GM18858 (cell line): ENCODE results near the gene TBL3.
A peak's percentile ranks its signal among the peaks of the same experiment; 100 is the strongest.

ENCODE experiments used
- ATAC-seq: cut with Tn5 transposase; IDR thresholded peaks from one replicate; pipeline ENCODE4 v1.9.1; 2021; ENCODE audit not compliant: unreplicated experiment

Gene TBL3

GRCh38 chr16:1981398-1981836 is 9.6 kb downstream of the TBL3 start, which contains the start of gene NOXO1:
TSS of gene NOXO1 (minus strand) at chr16:1981469. CDS start at chr16:1981179, 290 bp downstream.
- ATAC-seq, result no peak

DNA sequence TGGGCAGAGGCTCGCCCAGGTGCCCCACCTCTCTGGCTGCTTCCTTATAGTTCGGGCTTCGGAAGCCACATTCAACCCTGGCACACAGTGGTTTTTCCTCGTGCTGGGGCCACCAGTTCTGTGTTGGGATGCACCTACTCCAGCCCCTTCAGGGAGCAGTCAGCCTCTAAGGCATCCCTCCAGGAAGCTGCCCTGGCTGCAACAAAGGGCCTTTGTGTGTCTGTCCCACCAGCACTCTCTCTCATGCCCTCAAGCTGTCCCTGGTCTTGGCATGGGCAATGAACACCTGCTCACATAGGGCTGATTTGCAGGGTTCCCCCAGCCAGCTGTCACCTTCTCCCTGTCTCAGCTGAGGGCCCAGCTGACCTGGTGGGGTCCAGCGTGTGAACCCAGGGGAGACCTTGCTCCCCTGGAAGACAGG is 10.2 kb downstream of the TBL3 start:
- ATAC-seq, result no peak

DNA sequence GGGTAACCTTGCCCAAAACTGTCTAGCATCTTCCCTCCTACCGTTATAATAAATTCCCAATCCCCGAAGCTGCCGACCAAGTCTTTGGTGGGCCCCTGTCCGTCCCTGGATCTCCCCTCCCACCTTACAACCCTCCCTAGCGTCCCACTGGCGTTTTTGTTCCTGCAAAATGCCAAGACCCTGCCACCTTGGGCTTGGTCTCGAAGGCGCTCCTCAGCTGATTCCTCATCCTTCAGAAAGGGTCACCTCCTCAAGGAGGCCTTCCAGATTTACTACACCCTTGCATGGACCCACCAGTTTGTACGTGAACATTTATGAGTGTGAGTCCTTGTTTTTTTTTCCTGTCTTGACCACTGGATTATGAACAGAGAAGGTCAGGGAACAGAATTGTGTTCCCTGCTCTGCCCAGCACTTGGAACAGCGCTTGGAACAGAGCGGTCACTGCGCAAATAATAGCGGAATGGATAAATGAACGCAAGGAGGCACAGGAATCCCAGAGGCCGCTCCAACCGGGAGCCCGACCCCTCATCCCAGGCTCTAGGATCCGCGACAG is 11.2 kb downstream of the TBL3 start:
- ATAC-seq, result no peak

DNA sequence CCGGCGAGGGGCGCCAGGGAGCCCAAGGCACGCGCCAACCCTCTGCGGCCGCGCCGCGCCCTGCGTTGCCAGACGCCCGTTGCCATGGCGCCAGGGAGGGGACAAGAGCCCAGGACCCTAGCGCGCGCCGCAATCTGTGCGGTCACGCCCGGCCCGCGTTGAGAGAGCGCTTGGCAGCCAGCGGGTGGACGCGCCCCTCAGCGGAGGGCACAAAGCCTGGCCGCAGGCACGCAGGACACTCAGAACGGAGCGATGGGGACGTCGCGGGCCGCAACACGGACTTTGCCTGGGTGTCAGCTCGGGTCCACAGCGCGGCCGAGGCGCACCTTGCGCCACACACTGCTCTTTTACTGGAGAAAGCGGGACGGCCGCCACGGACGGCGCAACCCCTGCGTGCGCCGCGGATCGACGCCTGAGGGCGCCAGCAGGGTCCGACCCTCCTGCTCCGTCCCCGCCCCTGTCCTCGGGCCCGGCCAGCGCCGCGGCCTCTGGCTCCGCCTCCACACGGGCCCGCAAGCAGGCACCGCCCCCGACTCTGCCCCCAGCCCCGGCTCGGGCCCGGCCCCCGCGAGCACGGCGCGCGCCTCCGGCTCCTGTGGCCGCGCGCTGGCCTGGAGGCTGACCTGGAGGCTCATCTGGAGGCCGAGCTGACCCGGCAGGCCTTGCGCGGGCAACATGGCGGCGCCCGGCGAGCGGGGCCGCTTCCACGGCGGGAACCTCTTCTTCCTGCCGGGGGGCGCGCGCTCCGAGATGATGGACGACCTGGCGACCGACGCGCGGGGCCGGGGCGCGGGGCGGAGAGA is 11.9 kb downstream of the TBL3 start, which contains the start of gene GFER:
Gene GFER (plus strand): TSS at position 650 of the 803 bp plus-strand sequence. CDS start 26 bp downstream, at position 676.
- peak; percentile 58 for ATAC-seq

DNA sequence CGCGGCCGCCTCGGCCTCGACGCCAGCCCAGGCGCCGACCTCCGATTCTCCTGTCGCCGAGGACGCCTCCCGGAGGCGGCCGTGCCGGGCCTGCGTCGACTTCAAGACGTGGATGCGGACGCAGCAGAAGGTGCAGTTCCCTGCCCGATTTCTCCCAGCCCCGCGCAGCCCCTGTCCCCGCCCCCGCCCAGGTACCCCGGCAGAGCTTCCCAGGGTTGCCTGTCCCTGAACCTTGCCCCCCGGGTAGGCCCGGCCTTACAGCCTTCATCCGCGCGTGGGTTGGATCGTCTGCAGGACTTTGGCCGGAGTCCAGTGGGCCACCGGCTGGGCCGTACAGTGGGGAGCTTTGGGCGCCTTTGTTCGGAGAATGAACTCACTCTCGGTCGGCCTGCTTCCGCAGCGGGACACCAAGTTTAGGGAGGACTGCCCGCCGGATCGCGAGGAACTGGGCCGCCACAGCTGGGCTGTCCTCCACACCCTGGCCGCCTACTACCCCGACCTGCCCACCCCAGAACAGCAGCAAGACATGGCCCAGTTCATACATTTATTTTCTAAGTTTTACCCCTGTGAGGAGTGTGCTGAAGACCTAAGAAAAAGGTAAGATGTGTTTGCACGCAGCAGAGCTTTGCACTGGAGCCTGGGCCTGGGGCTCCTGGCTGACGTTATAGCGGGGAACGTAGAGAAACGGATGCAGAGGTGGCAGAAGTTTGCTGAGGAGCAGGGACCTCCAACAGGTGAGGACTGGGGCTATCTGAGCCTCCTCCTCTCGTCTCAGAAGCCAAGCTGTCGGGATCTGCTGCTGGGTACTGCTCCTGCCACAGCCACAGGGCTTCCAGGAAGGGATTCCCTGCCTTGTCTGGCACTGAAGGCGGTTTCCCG is 12.7 kb downstream of the TBL3 start:
- no peak for ATAC-seq

- no peak for ATAC-seq
These were observed 13.8 kb downstream of the TBL3 start for GRCh38 chr16:1985466-1986150.

GRCh38 chr16:1987198-1987597 is 15.3 kb downstream of the TBL3 start:
- ATAC-seq, result no peak

- no peak for ATAC-seq
These were observed 17.6 kb downstream of the TBL3 start, which contains the start of gene SYNGR3 for GRCh38 chr16:1989209-1990100. TSS of gene SYNGR3 (plus strand) at chr16:1989970. CDS start at chr16:1990103, 133 bp downstream.

- no peak for ATAC-seq
These were observed 18.2 kb downstream of the TBL3 start for GRCh38 chr16:1990101-1990350.

DNA sequence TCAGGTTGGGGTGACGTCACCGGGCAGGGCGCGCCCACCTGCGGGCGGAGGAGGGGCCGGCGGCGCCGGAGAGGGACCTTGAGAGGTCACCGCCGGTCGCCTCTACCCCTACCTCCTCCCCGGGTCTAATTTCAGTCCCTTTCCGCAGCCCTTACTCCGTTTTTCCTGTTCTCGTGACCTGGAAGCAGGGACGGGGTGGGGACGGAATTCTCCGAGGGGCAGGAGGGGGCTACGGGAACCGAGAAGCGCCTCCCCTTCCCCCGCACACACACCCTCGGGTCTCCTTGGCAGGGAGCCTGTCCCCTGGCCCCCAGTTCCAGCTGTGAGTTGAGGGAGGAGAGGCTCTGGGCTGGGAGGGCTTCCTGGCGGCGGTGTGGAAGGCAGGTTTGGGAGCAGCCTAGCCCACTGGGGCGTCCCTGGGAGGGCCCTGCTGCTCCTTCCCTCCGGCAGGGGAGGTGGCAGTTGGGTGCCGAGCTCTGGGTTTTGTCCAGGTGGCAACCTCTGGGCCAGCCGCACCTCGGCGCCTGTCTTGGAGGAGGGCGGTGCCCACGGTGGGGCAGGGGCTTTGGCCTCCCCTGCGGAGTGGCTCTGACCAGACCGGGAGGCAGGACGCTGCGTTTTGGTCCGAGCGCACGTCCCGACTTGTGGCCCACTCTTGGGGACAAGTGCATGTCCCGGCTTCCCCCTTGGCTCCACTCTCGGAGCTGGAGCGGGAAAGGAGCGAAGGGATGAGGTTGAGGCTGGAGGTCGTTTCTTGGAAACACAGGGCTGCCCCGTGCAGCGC is 18.7 kb downstream of the TBL3 start:
- ATAC-seq, result no peak

DNA sequence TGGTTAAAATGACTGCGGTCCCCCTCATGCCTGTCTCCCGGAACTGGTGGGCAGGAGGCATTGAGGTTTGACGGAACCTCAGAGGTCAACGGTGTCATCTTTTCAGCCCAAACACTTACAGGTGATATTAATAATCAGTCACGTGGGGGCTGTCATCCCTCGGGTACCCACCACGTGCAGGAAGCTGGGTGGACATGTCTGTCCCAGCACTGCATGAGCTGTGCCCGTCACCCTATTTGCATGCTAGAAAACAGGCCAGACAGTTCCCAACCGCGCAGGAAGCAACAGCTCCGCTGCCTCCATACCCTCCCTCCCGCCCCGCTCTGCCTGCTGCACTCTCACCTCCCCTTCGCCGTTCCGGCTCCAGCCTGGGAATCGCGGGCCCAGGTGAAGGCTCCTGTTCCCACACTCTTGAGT is 19.3 kb downstream of the TBL3 start:
- ATAC-seq, result no peak

DNA sequence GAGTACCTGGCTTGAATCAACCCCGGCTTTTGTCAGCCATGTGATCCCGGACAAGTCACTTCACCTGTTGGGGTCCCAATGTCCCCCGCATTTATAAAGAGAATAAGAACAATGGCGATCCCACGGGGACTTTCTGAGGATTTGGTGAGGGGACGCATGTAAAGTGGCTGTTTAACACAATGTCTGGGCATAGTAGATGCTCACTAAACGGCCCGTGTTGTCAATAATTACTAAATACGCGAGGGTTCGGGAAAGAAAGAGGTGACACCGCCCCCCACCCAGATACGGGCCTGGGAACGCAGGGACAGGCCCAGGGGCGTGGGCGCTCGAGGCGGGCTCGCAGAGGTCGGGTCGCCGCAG is 19.7 kb downstream of the TBL3 start:
- no peak for ATAC-seq

DNA sequence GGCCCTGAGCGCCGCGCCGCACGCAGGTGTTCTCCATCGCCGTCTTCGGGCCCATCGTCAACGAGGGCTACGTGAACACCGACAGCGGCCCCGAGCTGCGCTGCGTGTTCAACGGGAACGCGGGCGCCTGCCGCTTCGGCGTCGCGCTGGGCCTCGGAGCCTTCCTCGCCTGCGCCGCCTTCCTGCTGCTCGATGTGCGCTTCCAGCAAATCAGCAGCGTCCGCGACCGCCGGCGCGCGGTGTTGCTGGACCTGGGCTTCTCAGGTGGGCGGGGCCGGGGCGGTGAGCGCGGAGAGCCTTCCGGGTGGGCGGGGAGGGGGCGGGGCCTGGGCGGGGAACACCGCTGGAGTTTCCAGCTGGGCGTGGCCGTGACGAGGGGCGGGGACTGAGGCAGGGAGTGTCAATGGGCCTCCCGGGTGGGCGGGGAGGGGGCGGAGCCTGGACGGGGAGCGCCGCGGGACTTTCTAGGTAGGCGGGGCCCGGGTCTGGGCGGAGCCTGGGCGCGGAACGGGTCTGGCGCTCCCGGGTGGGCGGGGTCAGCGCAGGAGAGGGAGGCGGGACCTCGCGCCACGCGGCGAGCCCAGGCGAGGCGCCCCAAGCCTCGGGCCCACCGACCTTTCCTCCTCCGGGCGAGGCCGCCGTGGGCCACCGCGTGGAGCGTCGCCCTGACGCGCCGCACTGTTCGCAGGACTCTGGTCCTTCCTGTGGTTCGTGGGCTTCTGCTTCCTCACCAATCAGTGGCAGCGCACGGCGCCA is 20.3 kb downstream of the TBL3 start:
- no peak for ATAC-seq

GRCh38 chr16:1992704-1993317 is 21.0 kb downstream of the TBL3 start:
- no peak for ATAC-seq

DNA sequence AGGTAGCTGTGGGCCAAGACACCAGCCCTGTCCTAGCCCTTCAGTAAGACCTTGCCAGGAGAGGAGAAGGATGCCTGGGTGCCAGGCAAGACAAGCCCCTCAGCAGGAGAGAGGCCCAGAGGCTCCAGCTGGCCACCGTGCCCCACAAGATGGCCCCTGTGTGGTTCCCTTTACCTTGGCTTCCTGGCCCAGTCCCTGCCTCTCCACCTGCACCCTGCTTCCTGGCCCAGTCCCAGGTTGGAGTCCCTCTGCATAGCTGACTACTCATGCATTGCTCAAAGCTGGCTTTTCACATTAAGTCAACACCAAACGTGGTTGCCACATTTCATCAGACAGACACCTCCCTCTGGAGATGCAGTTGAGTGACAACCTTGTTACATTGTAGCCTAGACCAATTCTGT is 21.9 kb downstream of the TBL3 start:
- ATAC-seq, result no peak

DNA sequence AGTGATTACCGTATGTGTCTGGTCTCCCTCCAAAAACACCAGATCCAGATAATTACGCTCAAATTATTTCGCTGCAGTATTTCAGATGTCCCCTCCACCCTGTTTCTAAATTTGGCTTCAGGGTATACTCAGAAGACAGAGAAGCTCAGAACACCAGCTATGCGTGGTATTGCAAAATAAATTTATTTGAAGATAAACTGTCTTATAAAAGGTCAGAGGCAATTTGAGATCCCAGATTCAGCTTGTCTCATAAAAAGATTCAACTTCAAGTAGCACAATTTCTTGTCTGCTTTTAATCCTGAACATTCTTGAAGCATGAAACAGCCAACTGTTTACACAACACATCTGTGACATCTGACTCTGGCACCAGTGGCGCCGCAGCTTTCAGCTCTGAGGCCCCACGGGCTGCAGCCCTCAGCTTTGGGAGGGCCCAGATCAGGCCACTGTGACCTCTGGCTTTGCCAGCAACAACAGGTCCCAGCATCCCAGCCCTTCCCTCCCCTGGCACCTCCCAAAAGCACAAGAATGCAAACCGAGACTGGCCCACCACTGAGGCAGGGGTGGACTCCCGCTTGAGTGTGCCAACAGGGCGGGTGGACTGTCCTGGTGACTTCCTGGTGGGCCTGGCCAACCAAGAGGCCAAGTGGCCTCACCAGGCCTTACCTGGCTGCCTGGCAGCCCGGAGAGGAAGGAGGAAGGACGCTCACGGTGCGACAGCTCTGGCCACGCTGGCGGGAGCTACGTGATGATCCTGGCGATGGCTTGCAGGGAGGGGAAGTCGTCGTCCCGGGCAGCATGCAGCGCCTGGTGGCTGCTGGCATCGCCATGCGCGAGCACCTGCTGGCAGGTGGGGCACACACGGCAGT is 25.9 kb downstream of the TBL3 start:
- no peak for ATAC-seq

DNA sequence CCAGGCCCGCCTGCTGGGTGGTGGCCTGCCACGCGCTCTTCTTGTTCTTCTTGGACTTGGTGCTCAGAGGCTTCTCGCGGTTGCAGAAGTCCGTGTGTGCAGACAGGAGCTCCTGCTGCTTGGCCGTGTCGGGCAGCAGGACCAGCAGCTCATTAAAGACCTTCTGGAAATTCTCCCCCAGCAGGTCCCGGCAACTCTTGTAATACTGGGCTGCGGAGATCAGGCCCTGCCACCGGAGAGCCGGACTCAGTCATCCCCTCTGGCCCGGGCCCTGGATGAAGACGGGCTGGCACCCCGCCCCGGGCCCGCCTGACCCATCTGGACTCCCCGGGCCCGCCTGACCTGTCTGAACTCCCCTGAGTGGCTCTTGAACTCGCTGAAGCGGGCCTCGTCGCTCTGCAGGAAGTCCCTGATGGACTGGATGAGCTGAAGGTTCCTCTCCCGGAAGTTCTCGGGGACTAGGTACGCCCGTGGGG is 26.5 kb downstream of the TBL3 start:
- ATAC-seq, result no peak
